Head of caudate nucleus (tissue), 42 donors: ENCODE measurements around the gene TMEM258.

ENCODE experiments used
- DNase-seq, 42 donors: peaks; one replicate each; pipeline versions ENCODE4 v3.0.0 to v3.0.0-alpha.2; 2020 to 2021; ENCODE audit warnings: mixed read lengths in 7 of 42
- intact Hi-C: fragments of 100-400 bp; cut with DNase I; formaldehyde crosslinking; loops from one replicate; pipeline ENCODE4 v1.15.0; 2022

Gene TMEM258

GRCh38 chr11:61780581-61781162 is 11.7 kb downstream of the TMEM258 start:
- no peak for DNase-seq
- intact Hi-C loops, result no loop called here

GRCh38 chr11:61779666-61780525 is 12.5 kb downstream of the TMEM258 start:
- DNase-seq, result peak in 1 of 42 donors; percentile 0
- intact Hi-C loops, result no loop called here

DNA sequence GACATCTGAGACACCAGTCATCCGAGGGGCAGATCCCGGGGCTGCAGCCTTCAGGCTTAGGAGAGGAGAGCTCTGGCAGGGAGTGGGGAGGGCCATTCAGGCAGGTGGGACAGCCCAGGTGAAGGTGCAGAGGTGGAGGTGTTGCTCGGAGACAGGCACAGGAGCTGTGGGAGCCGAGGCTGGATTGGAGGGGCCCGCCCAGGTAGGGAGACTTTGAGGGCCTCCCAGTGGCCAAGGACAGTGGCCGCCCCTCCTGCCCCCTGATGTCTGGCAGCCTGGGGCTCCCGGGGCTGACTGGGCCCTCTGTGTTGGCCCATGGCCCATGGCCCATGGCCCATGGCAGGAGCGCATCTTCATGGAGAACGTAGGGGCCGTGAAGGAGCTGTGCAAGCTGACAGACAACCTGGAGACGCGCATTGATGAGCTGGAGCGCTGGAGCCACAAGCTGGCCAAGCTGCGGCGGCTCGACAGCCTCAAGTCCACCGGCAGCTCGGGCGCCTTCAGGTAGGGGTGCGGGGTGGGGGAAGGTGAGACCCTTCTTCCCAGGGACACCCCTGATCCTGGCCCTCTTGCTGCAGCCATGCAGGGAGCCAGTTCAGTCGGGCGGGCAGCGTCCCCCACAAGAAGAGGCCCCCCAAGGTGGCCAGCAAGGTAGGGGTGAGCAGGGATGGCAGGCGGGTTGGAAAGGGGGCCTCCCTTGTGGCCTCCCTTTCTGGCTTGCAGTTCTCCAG is 13.3 kb downstream of the TMEM258 start:
- intact Hi-C loops, result no loop called here
- peak in 1 of 42 donors; percentile 1 for DNase-seq

DNA sequence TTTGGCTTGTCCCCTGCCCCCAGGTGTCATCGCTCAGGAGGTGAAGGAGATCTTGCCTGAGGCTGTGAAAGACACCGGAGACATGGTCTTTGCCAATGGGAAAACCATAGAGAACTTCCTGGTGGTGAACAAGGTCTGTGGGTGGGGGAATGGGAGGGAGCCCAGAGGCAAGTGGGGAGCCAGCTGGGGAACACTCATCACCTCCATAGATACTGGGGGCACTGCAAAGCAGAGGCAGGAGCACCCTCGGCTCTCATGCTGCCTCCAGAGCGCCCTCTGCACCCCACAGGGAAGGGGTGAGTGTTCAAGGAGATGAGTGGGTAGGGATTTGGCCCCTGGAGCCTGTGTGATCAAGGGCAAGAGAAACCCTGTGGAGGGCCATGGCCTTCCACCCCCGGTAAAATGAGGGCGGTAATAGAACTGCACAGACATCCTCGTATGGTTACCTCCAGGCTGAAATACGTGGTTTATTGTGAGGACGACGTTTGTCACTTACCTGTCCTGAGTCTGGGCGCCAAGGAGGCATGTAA is 14.0 kb downstream of the TMEM258 start:
- intact Hi-C loops, result no loop called here
- no peak for DNase-seq

DNA sequence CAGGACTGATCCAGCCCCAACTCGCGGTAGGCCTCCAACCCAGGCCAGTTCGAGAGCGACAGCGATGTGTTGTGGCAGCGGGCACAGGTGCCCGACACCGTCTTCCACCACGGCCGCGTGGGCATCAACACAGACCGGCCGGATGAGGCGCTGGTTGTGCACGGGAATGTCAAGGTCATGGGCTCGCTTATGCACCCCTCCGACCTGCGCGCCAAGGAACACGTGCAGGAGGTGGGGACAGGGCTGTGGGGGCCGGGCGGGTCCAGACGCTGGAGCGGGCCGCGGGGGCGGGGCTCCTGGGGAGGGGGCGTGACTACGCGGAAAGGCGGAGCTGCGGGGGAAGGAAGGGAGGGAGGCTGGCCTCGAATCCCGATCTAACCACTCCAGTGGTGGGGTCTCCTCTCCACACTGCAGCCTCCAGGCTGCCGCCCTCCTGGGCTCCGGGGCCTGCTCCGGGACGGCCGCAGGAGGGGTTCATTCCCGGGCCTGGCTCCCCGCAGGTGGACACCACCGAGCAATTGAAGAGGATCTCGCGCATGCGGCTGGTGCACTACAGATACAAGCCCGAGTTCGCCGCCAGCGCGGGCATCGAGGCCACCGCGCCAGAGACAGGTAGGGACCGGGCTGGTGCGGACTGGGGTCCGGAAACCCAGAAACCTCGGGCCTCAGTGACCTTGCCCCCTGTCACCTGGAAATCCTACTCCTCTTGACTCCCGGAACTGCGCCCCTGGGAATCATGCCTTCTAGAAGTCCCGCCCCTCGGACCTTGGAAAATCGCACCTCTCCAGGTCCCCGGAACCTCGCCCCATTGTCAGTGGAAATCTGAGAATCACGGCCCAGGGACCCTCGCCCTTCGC is 14.9 kb downstream of the TMEM258 start:
- intact Hi-C loops, result no loop called here
- peak in 28 of 42 donors; percentile 30 to 78 (median 54) for DNase-seq

DNA sequence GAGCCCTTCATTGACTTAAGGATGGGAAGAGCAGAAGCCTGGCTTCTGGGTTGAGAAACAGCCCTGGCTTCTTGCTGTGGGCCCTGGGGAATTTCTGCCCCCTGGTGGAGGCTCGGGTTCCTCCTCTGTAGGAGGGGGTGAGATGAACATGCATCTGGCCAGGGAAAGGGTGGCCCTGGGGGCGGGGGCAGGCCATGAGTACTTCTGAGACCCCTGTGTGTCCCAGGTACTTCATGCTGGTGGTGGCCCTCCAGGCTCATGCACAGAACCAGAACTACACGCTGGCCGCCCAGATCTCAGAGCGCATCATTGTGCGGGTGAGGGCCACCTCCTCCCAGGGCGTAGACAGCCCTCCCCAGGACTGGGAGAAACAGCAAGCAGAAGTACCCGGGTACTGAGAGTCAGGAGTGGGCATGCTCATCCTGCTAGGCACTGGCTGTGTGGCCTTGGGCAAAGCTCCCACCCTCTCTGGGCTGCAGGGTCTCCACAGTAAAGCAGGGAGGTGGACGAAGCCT is 15.8 kb downstream of the TMEM258 start:
- intact Hi-C loops, result no loop called here
- DNase-seq, result peak in 41 of 42 donors; percentile 49 to 92 (median 76)

DNA sequence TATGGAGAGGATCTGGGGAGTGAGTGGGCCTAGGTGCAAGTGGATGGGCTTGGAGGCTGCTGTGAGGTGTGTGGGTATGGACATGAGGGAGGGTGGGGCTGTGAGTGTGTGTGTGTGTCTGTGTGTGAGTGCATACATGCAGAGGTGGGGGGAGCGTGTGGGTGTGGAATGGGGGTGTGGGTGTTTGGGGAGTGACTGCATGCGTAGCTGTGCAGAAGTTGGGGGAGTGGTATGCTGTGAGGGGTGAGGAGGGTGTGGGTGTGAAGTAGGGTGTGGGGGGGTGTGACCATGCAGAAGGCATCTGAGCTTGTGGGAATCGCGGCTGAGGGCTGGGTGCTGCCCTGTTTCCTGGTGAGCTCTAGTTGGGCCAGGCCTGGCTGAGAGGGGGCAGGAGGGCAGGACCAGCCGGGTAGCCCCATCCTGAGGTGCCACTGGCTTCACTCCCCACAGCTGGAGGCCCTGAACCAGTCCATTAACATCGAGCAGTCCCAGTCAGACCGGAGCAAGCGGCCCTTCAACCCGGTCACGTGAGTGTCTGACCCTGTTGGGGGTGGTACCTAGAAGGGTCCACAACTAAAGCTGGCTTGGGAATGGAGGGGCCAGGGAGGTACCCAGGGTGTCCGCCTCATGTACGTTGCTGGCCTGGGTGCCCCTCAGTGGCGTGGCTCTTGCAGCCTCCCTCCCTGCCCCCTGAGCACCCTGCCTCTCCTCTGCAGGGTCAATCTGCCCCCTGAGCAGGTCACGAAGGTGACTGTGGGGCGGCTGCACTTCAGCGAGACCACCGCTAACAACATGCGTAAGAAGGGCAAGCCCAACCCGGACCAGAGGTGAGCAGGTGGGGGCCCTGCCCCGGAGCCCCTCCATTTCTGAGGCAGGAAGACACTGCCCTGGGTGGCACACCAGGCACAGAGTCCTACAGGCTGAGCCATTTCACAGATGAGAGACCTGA is 16.5 kb downstream of the TMEM258 start:
- intact Hi-C loops, result no loop called here
- no peak for DNase-seq

- DNase-seq, result no peak
- intact Hi-C loops, result no loop called here
These were observed 17.3 kb downstream of the TMEM258 start for GRCh38 chr11:61775106-61775505.

DNA sequence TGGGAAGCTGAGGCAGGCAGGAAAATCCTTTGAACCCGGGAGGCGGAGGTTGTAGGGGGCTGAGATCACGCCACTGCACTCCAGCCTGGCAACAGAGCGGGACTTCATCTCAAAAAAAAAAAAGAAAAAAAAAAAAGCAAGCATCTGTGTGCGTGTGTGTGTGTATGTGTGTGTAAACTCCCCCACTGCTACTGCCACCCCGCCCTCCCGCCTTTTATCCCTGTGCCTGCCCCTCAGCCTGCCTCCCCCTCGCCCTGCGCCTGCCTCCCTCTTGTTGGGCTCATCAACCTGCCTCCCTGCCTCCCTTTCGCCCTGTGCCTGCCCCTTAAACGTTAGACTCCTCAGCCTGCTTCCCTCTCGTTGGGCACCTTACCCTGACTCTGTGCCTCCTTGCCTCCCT is 18.0 kb downstream of the TMEM258 start:
- intact Hi-C loops, result no loop called here
- peak in 6 of 42 donors; percentile 48 to 74 (median 56) for DNase-seq

GRCh38 chr11:61773809-61774208 is 18.6 kb downstream of the TMEM258 start:
- intact Hi-C loops, result no loop called here
- DNase-seq, result no peak

DNA sequence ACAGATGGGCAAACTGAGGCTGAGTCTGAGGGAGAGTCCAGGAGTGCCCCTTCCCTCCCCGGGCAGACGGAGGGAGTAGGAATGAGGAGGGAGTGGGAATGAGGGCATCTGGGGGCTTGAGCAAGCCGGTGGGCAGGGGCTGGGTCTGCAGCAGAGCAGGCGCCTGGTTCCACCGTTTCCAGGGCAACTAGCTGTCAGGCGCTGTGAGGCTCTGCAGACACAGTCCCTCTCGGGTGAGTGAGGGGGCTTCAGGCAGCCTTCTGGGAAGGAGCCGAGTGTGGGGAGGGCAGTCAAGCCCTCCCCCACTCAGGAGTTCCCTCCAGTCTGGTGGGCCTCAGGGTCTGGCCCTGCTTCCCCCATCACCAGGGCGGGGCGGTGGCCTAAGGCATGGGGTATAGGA is 19.0 kb downstream of the TMEM258 start:
- no peak for DNase-seq
- intact Hi-C loops, result no loop called here

- no peak for DNase-seq
- intact Hi-C loops, result no loop called here
These were observed 20.4 kb downstream of the TMEM258 start for GRCh38 chr11:61771985-61772455.

GRCh38 chr11:61771195-61771894 is 21.1 kb downstream of the TMEM258 start:
- no peak for DNase-seq
- intact Hi-C loops, result no loop called here

DNA sequence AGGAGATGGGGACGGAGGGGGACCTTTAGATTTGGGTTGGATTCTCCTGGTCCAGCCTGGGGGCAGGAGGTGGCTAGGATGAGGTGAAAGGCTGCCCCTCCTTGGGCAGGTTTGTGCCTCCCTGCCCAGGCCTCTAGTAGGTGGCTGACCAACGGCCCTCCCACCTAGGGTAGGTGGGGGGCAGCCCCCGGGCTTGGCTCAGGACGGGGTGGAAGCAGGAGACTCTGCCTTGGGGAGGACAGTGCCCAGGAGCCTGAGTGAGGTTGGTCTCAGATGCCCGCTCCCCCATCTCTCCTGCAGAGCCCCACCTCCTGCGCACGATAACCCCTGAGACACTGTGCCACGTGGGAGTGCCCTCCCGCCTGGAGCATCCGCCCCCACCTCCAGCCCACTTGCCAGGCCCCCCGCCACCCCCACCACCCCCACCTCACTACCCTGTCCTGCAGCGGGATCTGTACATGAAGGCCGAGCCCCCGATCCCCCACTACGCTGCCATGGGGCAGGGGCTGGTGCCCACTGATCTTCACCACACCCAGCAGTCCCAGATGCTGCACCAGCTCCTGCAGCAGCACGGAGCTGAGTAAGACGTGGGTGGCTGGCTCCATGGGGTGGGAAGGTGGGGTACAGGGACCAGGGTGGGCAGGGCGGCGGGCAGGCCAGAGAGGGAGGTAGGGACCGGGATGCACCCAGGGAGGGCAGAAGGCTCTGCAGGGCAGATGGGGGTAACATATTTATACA is 22.3 kb downstream of the TMEM258 start:
- DNase-seq, result peak in 5 of 42 donors; percentile 30 to 45 (median 34)
- intact Hi-C loops, result no loop called here

GRCh38 chr11:61769169-61769920 is 23.1 kb downstream of the TMEM258 start:
- no peak for DNase-seq
- intact Hi-C loops, result no loop called here
